NT2/D1 (cell line): ENCODE data around the gene TCP11L2.
"Not testable (repeated sequence)": the region's sequence is repeated elsewhere in the genome, so short reads cannot be mapped to it uniquely, and the experiment has no call there.

Source experiments
- SUZ12 ChIP-seq: IDR thresholded peaks from 2 replicates; pipeline ENCODE4 v1.6.1; 2011; ENCODE audit not compliant: insufficient read length, insufficient read depth; ENCODE audit errors: extremely low read depth
- YY1 ChIP-seq: IDR thresholded peaks from 2 replicates; pipeline ENCODE4 v1.6.1; 2011; ENCODE audit not compliant: insufficient read length, insufficient read depth
- ZNF274 ChIP-seq: IDR thresholded peaks from 2 replicates; pipeline ENCODE4 v1.6.1; 2011; ENCODE audit warnings: mild to moderate bottlenecking, low read depth, low read length

GRCh38 chr12:106286576-106287162 lies 15.9 kb upstream of the TCP11L2 start:
- not testable (repeated sequence) for TF ChIP-seq YY1, SUZ12, ZNF274
